Measurements from ENCODE around the gene PDE4D.

GRCh38 chr5:59559323-59559722 is 334.2 kb downstream of the PDE4D start:
- no peak for TF ChIP-seq PATZ1 (CRISPR knock-in tag; IDR thresholded peaks at IDR 0.05; ENCODE audit: borderline replicate concordance)
- TF ChIP-seq CREB5 (CRISPR knock-in tag; IDR thresholded peaks at IDR 0.05; ENCODE audit: low read depth), result no peak
- no peak for TF ChIP-seq CSRNP3 (CRISPR knock-in tag; IDR thresholded peaks at IDR 0.05)
- no peak for TF ChIP-seq POU6F1 (CRISPR knock-in tag; IDR thresholded peaks at IDR 0.05; ENCODE audit: borderline replicate concordance, low read depth)
- TF ChIP-seq ZFP30 (CRISPR knock-in tag; IDR thresholded peaks at IDR 0.05), result no peak

Measured in SK-N-SH treated with all-trans-retinoic acid at 6 μM for 48 hours (cell line).